ENCODE measurements around the gene CNTF. TPM values are rescaled to one million over a fixed set of nuclear protein-coding genes. Genes with fewer than 3 reads are reported as not detected.

Gene CNTF
- total and polyA plus RNA-seq, 2 experiments from 2014 or later: 0.24 to 1.8 TPM

GRCh38 chr11:58596621-58597020, 25.8 kb upstream of the CNTF start:
- Histone ChIP-seq H3K9me2 (ENCODE audit: insufficient read depth) (no peaks in the 10 kb centered on the region), H3K36me3 (ENCODE audit: insufficient read depth) (no peaks in the 10 kb centered on the region), H3F3A (replicated peaks; ENCODE audit: low read depth) (no peaks in the 10 kb centered on the region), H3K79me2 (replicated peaks; ENCODE audit: insufficient read depth) (peaks cover 99% of the 10 kb centered on the region), H3K27ac (ENCODE audit: low read depth) (no peak overlapping the region), H3K4me2 (no peak overlapping the region), H4K20me1 (replicated peaks; ENCODE audit: insufficient read depth) (peaks cover 44% of the 10 kb centered on the region), H3K4me1 (ENCODE audit: insufficient read depth) (peaks cover 28% of the 10 kb centered on the region), H3K27me3 (ENCODE audit: insufficient read depth) (no peaks in the 10 kb centered on the region), H3K4me3 (no peak overlapping the region), H2AFZ (no peak overlapping the region)
- Mint-ChIP-seq H3K9me3 (no peaks in the 10 kb centered on the region), H3K4me1 (peaks cover 48% of the 10 kb centered on the region), H3K4me3 (no peak overlapping the region), H3K27me3 (ENCODE audit: insufficient read depth, low read depth, poor library complexity) (peaks cover 1% of the 10 kb centered on the region), H3K27ac (no peak overlapping the region), H3K36me3 (ENCODE audit: low read depth) (peaks cover 7% of the 10 kb centered on the region; the same call in 2 of the 3 replicates)
- ATAC-seq (no peak), DNase-seq (ENCODE audit: low spot score) (no peak)
- TF ChIP-seq EZH2 (IDR thresholded peaks at IDR 0.05; ENCODE audit: low read depth, unreplicated experiment) (no peak), ZNF462 (CRISPR knock-in tag; IDR thresholded peaks at IDR 0.05) (no peak), NANOG (IDR thresholded peaks at IDR 0.05; ENCODE audit: borderline replicate concordance) (no peak), ZNF331 (CRISPR knock-in tag; IDR thresholded peaks at IDR 0.05; ENCODE audit: low read depth) (no peak), REST (IDR thresholded peaks at IDR 0.05; ENCODE audit: unreplicated experiment) (no peak), STAT1 (IDR thresholded peaks at IDR 0.05; ENCODE audit: unreplicated experiment) (no peak), CREB1 (CRISPR knock-in tag; IDR thresholded peaks at IDR 0.05; ENCODE audit: low read depth) (no peak), EZH2phosphoT487 (IDR thresholded peaks at IDR 0.05; ENCODE audit: unreplicated experiment) (no peak), JUNB (IDR thresholded peaks at IDR 0.05; ENCODE audit: unreplicated experiment) (no peak), ZNF114 (CRISPR knock-in tag; IDR thresholded peaks at IDR 0.05) (no peak), ETS1 (IDR thresholded peaks at IDR 0.05) (no peak), POLR2AphosphoS5 (IDR thresholded peaks at IDR 0.05; ENCODE audit: low read depth) (no peak)
- TF ChIP-seq, protein P1, sequence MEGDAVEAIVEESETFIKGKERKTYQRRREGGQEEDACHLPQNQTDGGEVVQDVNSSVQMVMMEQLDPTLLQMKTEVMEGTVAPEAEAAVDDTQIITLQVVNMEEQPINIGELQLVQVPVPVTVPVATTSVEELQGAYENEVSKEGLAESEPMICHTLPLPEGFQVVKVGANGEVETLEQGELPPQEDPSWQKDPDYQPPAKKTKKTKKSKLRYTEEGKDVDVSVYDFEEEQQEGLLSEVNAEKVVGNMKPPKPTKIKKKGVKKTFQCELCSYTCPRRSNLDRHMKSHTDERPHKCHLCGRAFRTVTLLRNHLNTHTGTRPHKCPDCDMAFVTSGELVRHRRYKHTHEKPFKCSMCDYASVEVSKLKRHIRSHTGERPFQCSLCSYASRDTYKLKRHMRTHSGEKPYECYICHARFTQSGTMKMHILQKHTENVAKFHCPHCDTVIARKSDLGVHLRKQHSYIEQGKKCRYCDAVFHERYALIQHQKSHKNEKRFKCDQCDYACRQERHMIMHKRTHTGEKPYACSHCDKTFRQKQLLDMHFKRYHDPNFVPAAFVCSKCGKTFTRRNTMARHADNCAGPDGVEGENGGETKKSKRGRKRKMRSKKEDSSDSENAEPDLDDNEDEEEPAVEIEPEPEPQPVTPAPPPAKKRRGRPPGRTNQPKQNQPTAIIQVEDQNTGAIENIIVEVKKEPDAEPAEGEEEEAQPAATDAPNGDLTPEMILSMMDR (conservative IDR thresholded peaks at IDR 0.05; ENCODE audit: low read depth in 2 of 2): no peak

Data from GM23338 (cell line).